Measurements from ENCODE around the gene HIBADH. TPM values are rescaled to one million over a fixed set of nuclear protein-coding genes. Genes with fewer than 3 reads are reported as not detected.

HIBADH gene
- total and polyA plus RNA-seq, 9 of the 15 experiments (the other 6 are each of a cell fraction or from before 2014, with no cell fraction given), result 10.7 to 67.8 (median 36.9) TPM

- TF ChIP-seq DLX4 (CRISPR knock-in tag; IDR thresholded peaks at IDR 0.05), result no peak
- TF ChIP-seq ZNF121 (CRISPR knock-in tag; conservative IDR thresholded peaks at IDR 0.05), result no peak
- no peak for TF ChIP-seq MTF1 (CRISPR knock-in tag; IDR thresholded peaks at IDR 0.05; ENCODE audit: borderline replicate concordance)
- no peak for TF ChIP-seq SNIP1 (IDR thresholded peaks at IDR 0.05; ENCODE audit: low read depth)
- no peak for TF ChIP-seq MCM2 (IDR thresholded peaks at IDR 0.05; ENCODE audit: low read depth)
- TF ChIP-seq HSF4 (CRISPR knock-in tag; IDR thresholded peaks at IDR 0.05; ENCODE audit: borderline replicate concordance), result no peak
- no peak for TF ChIP-seq SNAPC5 (CRISPR knock-in tag; IDR thresholded peaks at IDR 0.05)
- no peak for TF ChIP-seq ZNF778 (CRISPR knock-in tag; IDR thresholded peaks at IDR 0.05)
- TF ChIP-seq, protein P1, sequence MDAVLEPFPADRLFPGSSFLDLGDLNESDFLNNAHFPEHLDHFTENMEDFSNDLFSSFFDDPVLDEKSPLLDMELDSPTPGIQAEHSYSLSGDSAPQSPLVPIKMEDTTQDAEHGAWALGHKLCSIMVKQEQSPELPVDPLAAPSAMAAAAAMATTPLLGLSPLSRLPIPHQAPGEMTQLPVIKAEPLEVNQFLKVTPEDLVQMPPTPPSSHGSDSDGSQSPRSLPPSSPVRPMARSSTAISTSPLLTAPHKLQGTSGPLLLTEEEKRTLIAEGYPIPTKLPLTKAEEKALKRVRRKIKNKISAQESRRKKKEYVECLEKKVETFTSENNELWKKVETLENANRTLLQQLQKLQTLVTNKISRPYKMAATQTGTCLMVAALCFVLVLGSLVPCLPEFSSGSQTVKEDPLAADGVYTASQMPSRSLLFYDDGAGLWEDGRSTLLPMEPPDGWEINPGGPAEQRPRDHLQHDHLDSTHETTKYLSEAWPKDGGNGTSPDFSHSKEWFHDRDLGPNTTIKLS (IDR thresholded peaks at IDR 0.05; ENCODE audit: borderline replicate concordance, low read depth), result no peak
- TF ChIP-seq SUPT5H (IDR thresholded peaks at IDR 0.05), result no peak
- no peak for TF ChIP-seq ZSCAN32 (CRISPR knock-in tag; IDR thresholded peaks at IDR 0.05)
Observed at GRCh38 chr7:27600247-27600646, 62.4 kb downstream of the HIBADH start (continued).
